ENCODE data around the gene IMMP2L. TPM values are rescaled to one million over a fixed set of nuclear protein-coding genes. Genes with fewer than 3 reads are reported as not detected.

IMMP2L gene
- total and polyA plus RNA-seq, 2 of the 4 experiments (the other 2 are of a cell fraction), result 5.8 to 9.3 TPM

DNA sequence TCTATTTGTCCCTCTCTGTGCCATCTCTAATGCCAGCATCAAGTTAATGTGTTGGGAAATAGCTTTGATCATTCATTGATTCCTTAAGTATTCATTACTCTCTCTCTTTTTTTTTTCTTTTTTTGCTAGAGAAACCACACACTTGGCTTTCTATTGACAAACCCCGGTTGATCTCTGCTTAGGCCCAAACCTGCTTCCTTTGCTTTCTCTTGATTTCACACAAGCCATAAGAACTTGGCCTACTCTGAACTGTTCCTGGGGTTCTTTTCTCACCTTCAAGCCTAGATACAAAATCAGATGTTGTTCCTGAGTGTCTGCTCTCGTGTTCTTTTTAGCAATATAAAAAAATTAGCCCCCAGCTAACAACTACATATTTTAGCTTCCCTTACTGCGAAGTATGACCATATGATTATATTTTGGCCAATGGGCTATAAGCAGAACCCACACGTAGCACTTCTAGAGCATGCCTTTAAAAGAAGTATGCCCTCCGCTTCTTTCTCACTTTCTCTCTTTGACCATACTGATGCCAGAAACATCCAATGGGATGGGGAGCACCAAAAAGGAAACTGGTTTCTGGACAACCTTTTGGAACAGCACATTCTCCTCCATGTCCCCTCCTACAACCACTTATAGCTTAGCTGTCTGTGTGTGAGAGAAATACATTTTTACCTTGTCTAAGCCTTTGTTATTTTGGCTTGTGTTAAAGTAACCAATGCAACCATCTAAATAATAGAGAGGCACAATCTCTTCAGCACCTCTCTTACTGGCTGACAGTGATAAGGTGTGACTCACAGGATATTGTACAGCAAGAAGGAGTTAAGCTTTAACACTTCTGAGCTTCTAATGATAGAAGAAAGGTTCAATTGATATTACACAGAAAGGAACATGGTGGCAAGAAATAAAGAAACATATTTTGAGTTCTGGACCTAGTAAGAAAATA, 568.0 kb downstream of the IMMP2L start (continued):
- no peak for TF ChIP-seq MXI1 (IDR thresholded peaks at IDR 0.05; ENCODE audit: borderline replicate concordance, low read depth, low read length)

DNA sequence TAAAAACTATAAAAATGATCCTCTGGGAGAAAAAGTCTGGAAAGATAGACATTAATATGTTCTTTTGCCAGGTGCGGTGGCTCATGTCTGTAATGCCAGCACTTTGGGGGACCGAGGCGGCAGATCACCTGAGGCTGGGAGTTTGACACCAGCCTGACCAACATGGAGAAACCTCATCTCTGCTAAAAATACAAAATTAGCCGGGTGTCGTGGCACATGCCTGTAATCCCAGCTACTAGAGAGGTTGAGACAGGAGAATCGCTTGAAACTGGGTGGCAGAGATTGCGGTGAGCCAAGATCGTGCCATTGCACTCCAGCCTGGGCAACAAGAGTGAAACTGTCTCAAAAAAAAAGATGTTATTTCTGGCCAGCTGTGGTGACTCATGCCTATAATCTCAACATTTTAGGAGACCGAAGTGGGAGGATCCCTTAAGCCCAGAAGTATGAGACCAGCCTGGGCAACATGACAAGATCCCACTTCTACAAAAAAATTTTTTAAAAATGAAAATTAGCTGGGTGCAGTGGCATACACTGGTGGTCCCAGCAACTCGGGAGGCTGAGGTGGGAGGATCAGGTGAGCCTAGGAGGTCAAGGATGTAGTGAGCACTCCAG, 573.3 kb downstream of the IMMP2L start:
- no peak overlapping the region for H2AK9ac ChIP-seq (replicated peaks; ENCODE audit: low read depth, low read length, poor library complexity)
- H3K4me3 ChIP-seq (ENCODE audit: insufficient read depth, low read depth, low read length), result no peak overlapping the region
- BruUV-seq (replicated peaks), result no TSS peak
- no peak overlapping the region for H3K4ac ChIP-seq (ENCODE audit: low read depth, low read length)
- no peak overlapping the region for H3K27ac ChIP-seq (ENCODE audit: insufficient read depth, low read length)
- TF ChIP-seq, protein P1, sequence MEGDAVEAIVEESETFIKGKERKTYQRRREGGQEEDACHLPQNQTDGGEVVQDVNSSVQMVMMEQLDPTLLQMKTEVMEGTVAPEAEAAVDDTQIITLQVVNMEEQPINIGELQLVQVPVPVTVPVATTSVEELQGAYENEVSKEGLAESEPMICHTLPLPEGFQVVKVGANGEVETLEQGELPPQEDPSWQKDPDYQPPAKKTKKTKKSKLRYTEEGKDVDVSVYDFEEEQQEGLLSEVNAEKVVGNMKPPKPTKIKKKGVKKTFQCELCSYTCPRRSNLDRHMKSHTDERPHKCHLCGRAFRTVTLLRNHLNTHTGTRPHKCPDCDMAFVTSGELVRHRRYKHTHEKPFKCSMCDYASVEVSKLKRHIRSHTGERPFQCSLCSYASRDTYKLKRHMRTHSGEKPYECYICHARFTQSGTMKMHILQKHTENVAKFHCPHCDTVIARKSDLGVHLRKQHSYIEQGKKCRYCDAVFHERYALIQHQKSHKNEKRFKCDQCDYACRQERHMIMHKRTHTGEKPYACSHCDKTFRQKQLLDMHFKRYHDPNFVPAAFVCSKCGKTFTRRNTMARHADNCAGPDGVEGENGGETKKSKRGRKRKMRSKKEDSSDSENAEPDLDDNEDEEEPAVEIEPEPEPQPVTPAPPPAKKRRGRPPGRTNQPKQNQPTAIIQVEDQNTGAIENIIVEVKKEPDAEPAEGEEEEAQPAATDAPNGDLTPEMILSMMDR (conservative IDR thresholded peaks at IDR 0.05; ENCODE audit: low read depth, low read length), result no peak
- no peak overlapping the region for H4K91ac ChIP-seq (ENCODE audit: insufficient read depth, low read depth, low read length)
- H3K23ac ChIP-seq (ENCODE audit: low read depth, low read length), result no peak overlapping the region
- in situ Hi-C loops (cut with MboI; ENCODE audit: low sequenced_read_pairs), result no loop called here
- H2AK5ac ChIP-seq (ENCODE audit: low read depth, low read length), result no peak overlapping the region
- no peak overlapping the region for H2BK15ac ChIP-seq (ENCODE audit: low read depth, low read length)
- no peaks in the 10 kb centered on the region for H3K9me3 ChIP-seq (ENCODE audit: control insufficient read depth, insufficient read depth, low read length)
- ChIA-PET POLR2A (ENCODE audit: unreplicated experiment) (no interaction called here), CTCF (no interaction called here)
- 96% methylated on average over 5 of the region's 10 CpGs; no CpG with 5 or more reads in 1 of the 2 experiments for WGBS, 2 experiments (ENCODE audit: extremely low coverage in 2 of 2, insufficient read length in 1 of 2)
- no peak overlapping the region for H3K14ac ChIP-seq (replicated peaks; ENCODE audit: low read depth, low read length)
- no peak overlapping the region for H3K56ac ChIP-seq (ENCODE audit: extremely low read depth, insufficient read depth, low read length)
- ATAC-seq (ENCODE audit: low read depth), result no peak
- no peak overlapping the region for H4K8ac ChIP-seq (ENCODE audit: low read depth in 2 of 2, low read length in 2 of 2)
- H4K20me1 ChIP-seq (ENCODE audit: insufficient read depth, low read length), result no peaks in the 10 kb centered on the region
- H2BK20ac ChIP-seq (ENCODE audit: low read depth, low read length), result no peak overlapping the region
- no peaks in the 10 kb centered on the region for H3K9me1 ChIP-seq (ENCODE audit: insufficient read depth, low read length)
- H3K4me2 ChIP-seq (ENCODE audit: low read depth, low read length), result no peak overlapping the region
- H3K9ac ChIP-seq (ENCODE audit: low read depth, low read length), result no peak overlapping the region
- H2BK120ac ChIP-seq (ENCODE audit: low read depth, low read length), result no peak overlapping the region
- H2AFZ ChIP-seq (replicated peaks; ENCODE audit: low read length, poor library complexity), result no peak overlapping the region
- peak; percentile 6 for DNase-seq
- H2BK5ac ChIP-seq (ENCODE audit: low read depth, low read length, poor library complexity, severe bottlenecking), result no peak overlapping the region
- H3K27me3 ChIP-seq (ENCODE audit: control insufficient read depth, insufficient read depth, low read length), result no peaks in the 10 kb centered on the region
- H3K18ac ChIP-seq (ENCODE audit: low read depth, low read length), result no peak overlapping the region
- no peaks in the 10 kb centered on the region for H3K36me3 ChIP-seq (ENCODE audit: control insufficient read depth, insufficient read depth, low read length)
- H3K79me1 ChIP-seq (ENCODE audit: low read depth in 1 of 2, low read length in 2 of 2), result no peaks in the 10 kb centered on the region
- dilution Hi-C loops (cut with HindIII; ENCODE audit: low sequenced_read_pairs, unreplicated experiment), result no loop called here
- intact Hi-C loops (cut with micrococcal nuclease), result no loop called here
- no peak overlapping the region for H4K5ac ChIP-seq (ENCODE audit: low read depth, low read length)
- no peaks in the 10 kb centered on the region for H3K4me1 ChIP-seq (ENCODE audit: control insufficient read depth, insufficient read depth, low read length)
